HG03064 (cell line): ENCODE results near the gene CRTC2.
A peak's percentile ranks its signal among the peaks of the same experiment; 100 is the strongest.
"Not testable (repeated sequence)": the region's sequence is repeated elsewhere in the genome, so short reads cannot be mapped to it uniquely, and the experiment has no call there.

ENCODE experiments used
- ATAC-seq: cut with Tn5 transposase; IDR thresholded peaks from one replicate; pipeline ENCODE4 v1.9.1; 2021; ENCODE audit warnings: low read depth; ENCODE audit not compliant: unreplicated experiment

Gene CRTC2

GRCh38 chr1:153958111-153958960 lies at the start of gene CRTC2:
TSS of gene CRTC2 (minus strand) at chr1:153958612. CDS start at chr1:153958497, 115 bp downstream.
- ATAC-seq, result peak; percentile 63

- no peak for ATAC-seq
Observed at GRCh38 chr1:154006136-154006535, 47.7 kb upstream of the CRTC2 start.

DNA sequence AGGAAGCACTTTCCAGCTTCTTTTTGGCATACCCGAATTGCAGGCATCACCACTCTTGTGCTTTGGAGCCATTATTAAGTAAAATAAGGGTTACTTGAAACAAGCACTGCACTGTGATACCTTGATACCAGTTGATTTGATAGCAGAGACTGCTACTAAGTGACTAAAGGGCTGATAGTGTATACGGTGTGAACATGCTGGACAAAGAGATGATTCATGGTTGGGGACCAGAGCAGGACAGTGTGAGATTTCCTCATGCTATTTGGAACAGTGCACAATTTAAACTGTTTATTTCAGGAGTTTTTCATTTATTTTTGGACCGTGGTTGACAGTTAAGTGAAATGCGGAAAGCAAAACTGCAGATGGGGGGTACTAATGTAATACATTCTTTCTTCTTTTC lies 42.0 kb upstream of the CRTC2 start:
- no peak for ATAC-seq

DNA sequence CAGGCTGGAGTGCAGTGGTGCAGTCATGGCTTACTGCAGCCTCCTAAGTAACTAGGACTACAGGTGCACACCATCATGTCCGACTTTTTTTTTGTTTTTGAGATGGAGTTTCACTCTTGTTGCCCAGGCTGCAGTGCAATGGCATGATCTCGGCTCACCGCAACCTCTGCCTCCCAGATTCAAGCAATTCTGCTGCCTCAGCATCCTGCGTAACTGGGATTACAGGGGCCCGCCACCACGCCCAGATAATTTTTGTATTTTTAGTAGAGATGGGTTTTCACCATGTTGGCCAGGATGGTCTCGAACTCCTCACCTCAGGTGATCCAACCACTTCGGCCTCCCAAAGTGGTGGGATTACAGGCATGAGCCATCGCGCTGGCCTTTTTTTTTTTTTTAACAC lies 38.5 kb upstream of the CRTC2 start:
- ATAC-seq, result not testable (repeated sequence)

DNA sequence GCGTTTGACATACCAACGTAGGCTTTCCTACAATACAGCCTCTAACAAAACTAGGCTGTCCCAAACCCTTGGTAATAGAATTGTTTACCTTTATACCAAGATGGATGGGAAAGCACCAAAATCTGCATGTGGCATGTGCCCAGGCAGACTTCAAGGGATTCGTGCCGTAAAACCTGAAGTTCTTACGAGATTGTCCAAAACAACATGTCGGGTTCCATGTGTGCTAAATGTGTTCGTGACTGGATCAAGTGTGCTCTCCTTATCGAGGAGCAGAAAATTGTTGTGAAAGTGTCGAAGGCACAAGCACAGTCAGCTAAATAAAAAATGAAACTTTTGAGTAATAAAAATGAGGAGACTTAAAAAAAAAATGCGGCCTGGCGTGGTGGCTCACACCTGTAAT lies 37.2 kb upstream of the CRTC2 start:
- ATAC-seq, result no peak

- no peak for ATAC-seq
Observed at GRCh38 chr1:153995202-153995601, 36.8 kb upstream of the CRTC2 start.

DNA sequence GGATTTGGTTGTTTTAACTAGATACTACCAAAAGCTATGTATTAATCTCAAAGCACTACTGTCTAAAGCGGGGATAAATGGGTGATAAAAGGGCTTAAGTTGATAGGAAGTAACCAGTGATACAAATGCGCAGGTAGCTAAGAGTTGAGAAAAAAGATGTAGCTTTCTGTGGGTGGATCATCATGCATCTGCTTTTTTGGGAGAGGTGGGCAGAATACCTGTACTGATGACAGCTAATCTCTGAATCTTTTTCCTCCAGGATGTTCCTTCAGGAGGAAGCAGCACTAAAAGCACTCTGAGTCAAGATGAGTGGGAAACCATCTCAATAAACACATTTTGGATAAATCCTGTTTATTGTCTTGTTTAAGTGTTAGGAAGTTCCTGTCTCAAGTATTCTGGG lies 33.4 kb upstream of the CRTC2 start:
- no peak for ATAC-seq

DNA sequence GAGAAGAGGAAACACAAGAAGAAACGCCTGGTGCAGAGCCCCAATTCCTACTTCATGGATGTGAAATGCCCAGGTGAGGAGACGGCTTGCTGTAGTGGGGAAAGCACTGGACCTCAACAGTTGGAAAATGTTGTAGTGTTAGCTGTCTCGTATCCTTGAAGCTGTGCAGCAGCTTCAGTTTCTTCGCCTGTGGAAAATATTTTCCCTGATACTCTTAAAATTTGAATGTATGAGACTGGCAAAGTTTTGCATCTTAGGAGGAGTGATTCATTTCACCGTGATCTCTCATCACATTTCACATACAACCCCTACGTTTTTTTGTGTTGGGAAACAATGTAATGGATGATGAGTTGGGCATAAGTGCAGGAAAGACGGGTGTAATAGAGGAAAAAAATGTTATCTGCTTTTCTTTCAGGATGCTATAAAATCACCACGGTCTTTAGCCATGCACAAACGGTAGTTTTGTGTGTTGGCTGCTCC lies 32.8 kb upstream of the CRTC2 start:
- ATAC-seq, result no peak

- peak; percentile 50 for ATAC-seq
Observed at GRCh38 chr1:153990468-153991150, 32.2 kb upstream of the CRTC2 start, which contains the start of gene RPS27. TSS of gene RPS27 (plus strand) at chr1:153990762. CDS start at chr1:153990797, 35 bp downstream.

- no peak for ATAC-seq
Observed at GRCh38 chr1:153987621-153988020, 29.2 kb upstream of the CRTC2 start.

DNA sequence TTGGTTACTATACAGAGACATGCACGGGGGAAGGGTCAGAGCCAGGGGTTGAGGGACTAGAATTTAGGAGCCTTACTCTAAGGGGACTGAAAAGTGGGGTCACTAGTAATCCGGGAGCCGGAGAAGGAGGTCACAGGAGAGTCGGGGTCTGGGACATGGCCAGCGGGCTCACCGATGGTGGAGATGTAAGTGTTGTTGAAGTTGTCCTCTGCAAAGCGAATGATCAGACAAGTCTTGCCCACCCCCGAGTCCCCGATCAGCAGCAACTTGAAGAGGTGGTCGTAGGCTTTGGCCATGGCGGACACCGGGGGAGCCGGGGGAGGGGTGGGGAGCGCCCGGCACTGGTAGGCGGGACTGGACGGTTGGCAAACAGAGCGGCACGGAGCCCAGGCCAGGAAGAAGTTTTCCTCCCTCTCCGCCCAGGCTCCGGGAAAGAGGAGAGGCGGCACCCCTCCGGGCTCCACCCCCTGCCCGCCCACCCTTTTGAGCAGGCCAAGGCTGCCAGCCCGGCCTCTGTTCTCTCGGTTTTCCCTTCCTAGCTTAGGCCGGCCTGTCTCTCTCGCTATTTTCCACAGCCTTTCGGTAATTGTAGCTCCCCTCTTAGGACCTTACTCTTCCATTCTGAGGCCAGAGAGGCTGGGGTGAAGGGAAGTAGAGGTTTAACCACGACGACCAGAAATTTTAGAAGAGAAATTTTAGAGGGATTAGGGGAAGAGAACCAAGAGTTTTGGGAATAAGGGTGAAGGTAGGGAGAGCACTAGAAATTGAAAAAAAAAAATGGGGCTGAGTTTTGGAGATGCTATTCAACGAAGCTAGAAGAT lies 27.7 kb upstream of the CRTC2 start, which contains the start of gene RAB13:
RAB13 (minus strand) TSS at position 399 of the 821 bp plus-strand sequence; CDS start at position 296, 103 bp downstream.
- no peak for ATAC-seq

DNA sequence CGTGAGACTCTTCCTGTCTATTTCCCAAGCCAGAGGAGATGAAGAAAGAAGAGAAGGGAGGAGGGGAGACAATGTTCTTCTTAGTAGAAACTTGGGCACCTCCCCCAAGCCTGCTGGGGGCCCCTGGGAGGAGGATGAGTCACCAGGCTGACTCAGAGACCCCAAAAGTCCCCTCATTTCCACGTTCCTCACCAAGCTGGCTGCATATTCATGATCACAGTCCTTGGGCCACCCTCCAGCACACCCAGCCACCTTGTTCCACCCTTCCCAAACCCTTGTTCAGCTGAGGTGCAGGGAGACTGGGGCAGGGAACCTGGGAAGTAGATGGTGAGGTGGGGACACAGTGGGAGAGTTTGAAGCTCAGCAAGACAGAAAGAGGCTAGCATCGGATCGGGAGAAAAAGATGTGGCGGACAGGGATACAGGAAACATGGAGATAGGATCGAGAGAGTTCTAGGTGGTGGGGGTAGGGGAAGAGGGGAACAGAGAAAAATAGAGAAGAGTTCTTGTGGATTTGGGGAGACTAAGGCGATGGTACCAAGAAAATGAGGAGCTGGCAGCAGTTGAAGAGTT lies 27.0 kb upstream of the CRTC2 start:
- ATAC-seq, result no peak

DNA sequence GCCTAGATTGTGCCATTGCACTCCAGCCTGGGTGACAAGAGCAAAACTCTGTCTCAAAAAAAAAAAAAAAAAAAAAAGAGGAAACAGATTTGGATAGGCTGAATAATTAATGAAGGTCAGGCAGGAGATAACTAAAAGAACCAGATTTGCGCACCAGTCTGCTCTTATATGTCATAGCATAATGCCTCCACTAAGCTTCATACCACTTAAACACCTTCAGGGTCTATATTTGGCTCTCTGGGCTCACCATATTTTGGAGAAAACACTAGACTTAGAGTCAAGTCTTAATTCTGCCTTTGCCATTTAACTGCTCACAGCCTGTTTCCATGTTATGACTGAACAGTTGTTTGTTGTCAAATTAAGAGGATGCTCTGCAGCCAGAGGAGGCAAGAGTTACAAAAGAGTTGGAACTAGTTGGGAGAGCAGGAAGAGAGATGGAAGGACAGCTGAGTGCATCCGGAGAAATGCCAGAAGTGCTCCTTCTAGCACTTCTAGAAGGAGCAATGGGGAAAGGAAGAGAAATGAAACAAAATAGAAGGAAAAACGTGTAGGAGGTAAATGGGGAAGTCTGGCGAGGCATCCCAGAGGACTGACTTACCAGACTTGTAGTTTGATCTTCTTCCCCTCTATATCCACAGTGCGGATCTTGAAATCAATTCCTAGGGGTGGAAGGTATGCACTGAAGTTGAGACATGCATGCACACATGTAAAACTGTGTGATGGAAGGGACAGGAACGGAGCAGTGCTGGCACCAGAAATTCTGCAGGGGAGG lies 25.9 kb upstream of the CRTC2 start:
- ATAC-seq, result no peak

DNA sequence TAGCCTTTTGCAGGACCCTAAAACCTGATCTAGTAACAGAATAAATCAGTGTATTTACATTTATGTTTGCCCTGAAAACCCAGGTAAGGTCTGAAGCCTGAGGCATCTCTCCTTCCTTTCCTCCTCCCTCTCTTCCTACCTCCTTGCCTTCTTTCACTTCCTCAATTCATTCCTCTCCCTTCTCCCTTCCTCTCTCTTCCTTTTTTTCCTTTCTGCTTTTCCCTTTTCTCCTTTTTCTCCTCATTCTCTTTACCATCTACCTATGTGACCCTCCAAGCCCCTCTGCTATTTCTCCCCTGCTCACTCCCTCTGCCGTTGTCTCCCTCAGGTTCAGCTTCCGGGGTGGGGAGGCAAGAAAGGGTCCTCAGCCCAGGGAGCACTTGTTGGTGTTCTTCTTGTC lies 23.3 kb upstream of the CRTC2 start:
- ATAC-seq, result not testable (repeated sequence)

GRCh38 chr1:153979091-153979490 lies 20.7 kb upstream of the CRTC2 start:
- ATAC-seq, result not testable (repeated sequence)

- ATAC-seq, result no peak
Observed at GRCh38 chr1:153978274-153978909, 20.0 kb upstream of the CRTC2 start.

- ATAC-seq, result peak; percentile 73
Observed at GRCh38 chr1:153977250-153978240, 19.1 kb upstream of the CRTC2 start, which contains the start of gene JTB. TSS of gene JTB (minus strand) at chr1:153977674. CDS start at chr1:153977252, 422 bp downstream.

DNA sequence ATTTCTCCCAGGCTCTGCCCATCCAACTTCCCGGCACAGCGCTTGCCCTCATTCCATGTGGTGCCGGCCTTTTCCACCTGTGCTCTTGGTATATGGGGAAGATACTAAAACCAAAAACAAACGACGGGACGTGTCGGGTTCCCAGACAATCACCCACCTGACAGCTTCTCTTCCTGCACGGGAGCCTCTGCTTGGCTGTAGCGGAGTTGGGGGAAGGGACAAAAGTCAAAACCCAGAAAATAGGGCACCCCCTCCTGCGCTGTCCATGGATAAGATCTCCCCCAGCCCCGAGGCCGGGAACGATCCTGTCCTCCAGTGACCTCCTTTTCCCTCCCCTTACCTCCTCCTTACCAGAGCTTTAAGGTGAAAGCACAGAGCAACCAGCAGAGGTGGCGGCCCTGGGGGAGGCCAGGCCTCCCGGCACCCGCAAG lies 18.4 kb upstream of the CRTC2 start:
- no peak for ATAC-seq
